Epithelial cell of prostate (primary cell): ENCODE measurements around the gene LRIG1.

ENCODE experiments used
- DNase-seq: peaks from one replicate; pipeline ENCODE4 v3.0.0-alpha.2; 2011; ENCODE audit warnings: low read depth, low spot score
- H3K27ac ChIP-seq: fragments of 450-650 bp; 2 replicates; pipeline ENCODE4 v1.5.1; 2017; ENCODE audit warnings: mild to moderate bottlenecking

Gene LRIG1

GRCh38 chr3:66406831-66407610, 93.8 kb downstream of the LRIG1 start:
- no peak for DNase-seq

GRCh38 chr3:66406163-66406562, 94.7 kb downstream of the LRIG1 start:
- no peak for DNase-seq
- H3K27ac ChIP-seq: no peak overlapping the region

More at GRCh38 chr3:66406831-66407610, 93.8 kb downstream of the LRIG1 start:
- no peak overlapping the region for H3K27ac ChIP-seq

GRCh38 chr3:66405701-66406091, 95.1 kb downstream of the LRIG1 start:
- DNase-seq: no peak
- H3K27ac ChIP-seq: no peak overlapping the region

- H3K27ac ChIP-seq: no peak overlapping the region
- no peak for DNase-seq
These were observed 95.7 kb downstream of the LRIG1 start for GRCh38 chr3:66404903-66405700.

- H3K27ac ChIP-seq: no peak overlapping the region
- DNase-seq: no peak
These were observed 96.6 kb downstream of the LRIG1 start for GRCh38 chr3:66404197-66404596.

GRCh38 chr3:66403323-66403990, 97.4 kb downstream of the LRIG1 start:
- no peak overlapping the region for H3K27ac ChIP-seq
- DNase-seq: no peak

- H3K27ac ChIP-seq: no peak overlapping the region
- DNase-seq: no peak
These were observed 98.1 kb downstream of the LRIG1 start for GRCh38 chr3:66402596-66403290.

- DNase-seq: no peak
- H3K27ac ChIP-seq: no peak overlapping the region
These were observed 98.9 kb downstream of the LRIG1 start for GRCh38 chr3:66401675-66402491.

- no peak for DNase-seq
- no peak overlapping the region for H3K27ac ChIP-seq
These were observed 99.7 kb downstream of the LRIG1 start for GRCh38 chr3:66401157-66401550.

- no peak for DNase-seq
- no peak overlapping the region for H3K27ac ChIP-seq
These were observed 100.2 kb downstream of the LRIG1 start for GRCh38 chr3:66400411-66401156.

- DNase-seq: no peak
- H3K27ac ChIP-seq: no peak overlapping the region
These were observed 101.1 kb downstream of the LRIG1 start for GRCh38 chr3:66399529-66400232.

GRCh38 chr3:66398228-66399025, 102.4 kb downstream of the LRIG1 start:
- H3K27ac ChIP-seq: peak overlapping the region; percentile 74
- DNase-seq: no peak

GRCh38 chr3:66397745-66398144, 103.1 kb downstream of the LRIG1 start:
- peak overlapping the region; percentile 74 for H3K27ac ChIP-seq
- DNase-seq: no peak

GRCh38 chr3:66396888-66397287, 103.9 kb downstream of the LRIG1 start:
- no peak for DNase-seq
- H3K27ac ChIP-seq: no peak overlapping the region

GRCh38 chr3:66396161-66396760, 104.6 kb downstream of the LRIG1 start:
- DNase-seq: no peak
- no peak overlapping the region for H3K27ac ChIP-seq

GRCh38 chr3:66395635-66396034, 105.2 kb downstream of the LRIG1 start:
- H3K27ac ChIP-seq: no peak overlapping the region
- no peak for DNase-seq

- H3K27ac ChIP-seq: no peak overlapping the region
- DNase-seq: no peak
These were observed 106.0 kb downstream of the LRIG1 start for GRCh38 chr3:66394753-66395249.
